GM12892 (cell line): ENCODE data around the gene CCDC40.

Experiments
- POLR2A ChIP-seq: IDR thresholded peaks from 2 replicates; pipeline ENCODE4 v1.6.1; 2011; ENCODE audit warnings: low read depth, low read length, control low read depth
- POLR2AphosphoS5 ChIP-seq: IDR thresholded peaks from 2 replicates; pipeline ENCODE4 v1.6.1; 2011; ENCODE audit warnings: low read depth, low read length, control low read depth

- TF ChIP-seq POLR2A (no peak), POLR2AphosphoS5 (no peak)
Observed at GRCh38 chr17:80030730-80031410, 5.6 kb upstream of the CCDC40 start.
